HepG2 (cell line): ENCODE results near the gene PEAK3. TPM values are rescaled to one million over a fixed set of nuclear protein-coding genes. Genes with fewer than 3 reads are reported as not detected.

Experiments used
- ATAC-seq: fragments of 200-7000 bp; cut with Tn5 transposase; 3 replicates; pipeline ENCODE4 v1.9.1; 2020; ENCODE audit warnings: mild to moderate bottlenecking, moderate library complexity
- BruUV-seq: library from RNA; stranded (reverse); fragments of 400-500 nt; replicated peaks from 2 replicates; lab custom pipeline; 2021; lab: Mats Ljungman, UMichigan
- CTCF ChIA-PET: fragments of 300-600 bp; formaldehyde crosslinking; extraction: SDS; loops from one replicate; lab custom pipeline; 2021; ENCODE audit warnings: low total read pairs, inconsistent platforms, low intra/inter-chr PET ratio; lab: Yijun Ruan, JAX
- POLR2A ChIA-PET: fragments of 350-600 bp; sonication (Branson Sonifier 250); formaldehyde crosslinking; loops from one replicate; lab custom pipeline; 2020; ENCODE audit warnings: antibody characterized with exemption, inconsistent platforms; lab: Yijun Ruan, JAX
- DNase-seq: peaks from one replicate; pipeline ENCODE4 v3.0.0-alpha.2; 2015; ENCODE audit warnings: low spot score
- FAIRE-seq: peaks from 3 replicates; lab custom pipeline; 2011; peaks lifted over from hg19 to GRCh38; lab: Jason Lieb, UNC
- H2AFZ ChIP-seq: one replicate; pipeline ENCODE4 v1.6.1; 2011; ENCODE audit warnings: low read length, inconsistent platforms
- H3K27ac ChIP-seq: fragments of 300-600 bp; 3 replicates; pipeline ENCODE4 v1.8.0; 2011; ENCODE audit warnings: mixed run types, mild to moderate bottlenecking, mixed read lengths, low read length, inconsistent platforms; ENCODE audit not compliant: insufficient read depth; ENCODE audit errors: extremely low read length
- H3K27me3 ChIP-seq, 2 experiments: fragments of 200-600 bp in 1 of 2; 2 replicates in 1 of 2; 3 replicates in 1 of 2; pipeline versions ENCODE4 v1.6.0 to v1.8.0; 2011; ENCODE audit warnings: low read length in 2 of 2, mild to moderate bottlenecking in 2 of 2, moderate library complexity in 2 of 2, inconsistent platforms in 1 of 2; ENCODE audit not compliant: insufficient read depth in 2 of 2, control insufficient read depth in 1 of 2
- H3K36me3 ChIP-seq, 2 experiments: fragments of 200-600 bp in 1 of 2; replicated peaks in 1 of 2; 2 replicates in 1 of 2; 3 replicates in 1 of 2; pipeline versions ENCODE4 v1.5.1 to v1.8.0; 2011; ENCODE audit warnings: low read length in 2 of 2, inconsistent platforms in 1 of 2; ENCODE audit not compliant: insufficient read depth in 2 of 2, control insufficient read depth in 1 of 2
- H3K4me1 ChIP-seq: 2 replicates; pipeline ENCODE4 v1.5.1; 2012; ENCODE audit warnings: low read length, inconsistent platforms; ENCODE audit not compliant: insufficient read depth
- H3K4me2 ChIP-seq: 2 replicates; pipeline ENCODE4 v1.6.0; 2011; ENCODE audit warnings: low read depth, low read length, inconsistent platforms
- H3K4me3 ChIP-seq, 3 experiments: fragments of 200-600 bp in 1 of 3; sonication (generic), shearing (Covaris generic) in 1 of 3; replicated peaks in 1 of 3; 2 replicates each; pipeline ENCODE4 v1.5.1; 2011 to 2016; ENCODE audit warnings: low read length in 3 of 3, inconsistent platforms in 2 of 3, low read depth in 2 of 3, mild to moderate bottlenecking in 2 of 3, control low read depth in 1 of 3, mixed read lengths in 1 of 3; ENCODE audit not compliant: insufficient read depth in 1 of 3
- H3K79me2 ChIP-seq: one replicate; pipeline ENCODE4 v1.6.1; 2011; ENCODE audit warnings: low read length, inconsistent platforms; ENCODE audit not compliant: insufficient read depth
- H3K9ac ChIP-seq: 2 replicates; pipeline ENCODE4 v1.6.0; 2011; ENCODE audit warnings: mild to moderate bottlenecking, low read depth, low read length, inconsistent platforms; ENCODE audit not compliant: insufficient read depth
- H3K9me3 ChIP-seq: 2 replicates; pipeline ENCODE4 v1.5.1; 2012; ENCODE audit warnings: mild to moderate bottlenecking, low read length
- H4K20me1 ChIP-seq: 2 replicates; pipeline ENCODE4 v1.6.0; 2011; ENCODE audit warnings: inconsistent platforms, mild to moderate bottlenecking, low read length, moderate library complexity; ENCODE audit not compliant: insufficient read depth
- AGO2 ChIP-seq: fragments of 200-400 bp; formaldehyde crosslinking; optimal IDR thresholded peaks from 2 replicates; pipeline ENCODE3; 2017; ENCODE audit warnings: mild to moderate bottlenecking, low read depth, low read length, moderate library complexity
- BCLAF1 ChIP-seq: fragments of 450-650 bp; IDR thresholded peaks from 2 replicates; pipeline ENCODE4 v1.6.1; 2017; ENCODE audit warnings: mild to moderate bottlenecking
- BRD4 ChIP-seq: sonication (generic); formaldehyde crosslinking; IDR thresholded peaks from 2 replicates; pipeline ENCODE4 v1.4.0; 2020; ENCODE audit warnings: missing genetic modification reagents
- NR2F6 ChIP-seq, 2 experiments: IDR thresholded peaks; 2 replicates each; pipeline ENCODE4 v1.6.1; 2016; ENCODE audit warnings: antibody characterized with exemption in 1 of 2, mild to moderate bottlenecking in 1 of 2
- RCOR2 ChIP-seq: IDR thresholded peaks from 2 replicates; pipeline ENCODE4 v1.6.1; 2016; ENCODE audit warnings: missing biosample characterization, missing genetic modification reagents
- RNF219 ChIP-seq: sonication (generic); formaldehyde crosslinking; IDR thresholded peaks from 2 replicates; pipeline ENCODE4 v1.5.0; 2020; ENCODE audit warnings: mild to moderate bottlenecking, missing genetic modification reagents
- ZFP36L1 ChIP-seq: sonication (generic); formaldehyde crosslinking; IDR thresholded peaks from 2 replicates; pipeline ENCODE4 v1.8.0; 2022; ENCODE audit warnings: mild to moderate bottlenecking, missing genetic modification reagents, moderate library complexity
- ZFP41 ChIP-seq: sonication (generic); formaldehyde crosslinking; IDR thresholded peaks from 2 replicates; pipeline ENCODE4 v1.4.0; 2020; ENCODE audit warnings: mild to moderate bottlenecking, missing genetic modification reagents, borderline replicate concordance
- ZNF180 ChIP-seq: sonication (generic); formaldehyde crosslinking; IDR thresholded peaks from 2 replicates; pipeline ENCODE4 v1.4.0; 2020; ENCODE audit warnings: low read depth, missing genetic modification reagents, borderline replicate concordance
- ZNF790 ChIP-seq: sonication (generic); formaldehyde crosslinking; IDR thresholded peaks from 2 replicates; pipeline ENCODE4 v1.8.0; 2022; ENCODE audit warnings: missing genetic modification reagents, mild to moderate bottlenecking, borderline replicate concordance
- WGBS: methylation state at CpG from one replicate; pipeline ENCODE4 v1.1.6; 2017; ENCODE audit warnings: low lambda C conversion rate; 5-methylcytosine and 5-hydroxymethylcytosine counted together
- in situ Hi-C: cut with HindIII; loops from 2 replicates; pipeline ENCODE4 v1.10.0; 2017; ENCODE audit warnings: low pct_unique_long_range_greater_than_20kb; ENCODE audit not compliant: extremely low pct_ligation_motif_present
- intact Hi-C: fragments of 100-400 bp; cut with micrococcal nuclease; formaldehyde crosslinking; loops from one replicate; pipeline ENCODE4 v1.10.0; 2022; ENCODE audit not compliant: unreplicated experiment
- polyA plus RNA-seq, 8 experiments: library from polyadenylated mRNA; depleted of rRNA in 3 of 8; stranded (reverse) in 7 of 8; unstranded in 1 of 8; fragments of >200 nt; fragmentation: Illumina TruSeq in 4 of 8; extraction: Trizol in 4 of 8; gene quantifications; 2 replicates each; pipeline versions ENCODE4 v1.2.1 to v1.2.3, GENCODE V29; 2011 to 2016; ENCODE audit warnings: low read depth in 4 of 8, missing spikeins in 1 of 8, mixed read lengths in 1 of 8; ENCODE audit not compliant: insufficient read depth in 1 of 8
- total RNA-seq, 5 experiments: library from RNA; depleted of rRNA; stranded (reverse); fragments of >200 nt; fragmentation: Illumina TruSeq; extraction: Trizol; gene quantifications; 2 replicates each; pipeline ENCODE4 v1.2.3, GENCODE V29; 2016; ENCODE audit warnings: low read depth in 1 of 5
- TF ChIP-seq, protein P1 (sequence below): sonication (generic); formaldehyde crosslinking; IDR thresholded peaks from 2 replicates; pipeline ENCODE4 v1.5.0; 2020; ENCODE audit warnings: mild to moderate bottlenecking, missing genetic modification reagents, borderline replicate concordance

Gene PEAK3
- total and polyA plus RNA-seq, 2 of the 13 experiments (the other 11 are each of a cell fraction or from before 2014, with no cell fraction given), result not detected

DNA sequence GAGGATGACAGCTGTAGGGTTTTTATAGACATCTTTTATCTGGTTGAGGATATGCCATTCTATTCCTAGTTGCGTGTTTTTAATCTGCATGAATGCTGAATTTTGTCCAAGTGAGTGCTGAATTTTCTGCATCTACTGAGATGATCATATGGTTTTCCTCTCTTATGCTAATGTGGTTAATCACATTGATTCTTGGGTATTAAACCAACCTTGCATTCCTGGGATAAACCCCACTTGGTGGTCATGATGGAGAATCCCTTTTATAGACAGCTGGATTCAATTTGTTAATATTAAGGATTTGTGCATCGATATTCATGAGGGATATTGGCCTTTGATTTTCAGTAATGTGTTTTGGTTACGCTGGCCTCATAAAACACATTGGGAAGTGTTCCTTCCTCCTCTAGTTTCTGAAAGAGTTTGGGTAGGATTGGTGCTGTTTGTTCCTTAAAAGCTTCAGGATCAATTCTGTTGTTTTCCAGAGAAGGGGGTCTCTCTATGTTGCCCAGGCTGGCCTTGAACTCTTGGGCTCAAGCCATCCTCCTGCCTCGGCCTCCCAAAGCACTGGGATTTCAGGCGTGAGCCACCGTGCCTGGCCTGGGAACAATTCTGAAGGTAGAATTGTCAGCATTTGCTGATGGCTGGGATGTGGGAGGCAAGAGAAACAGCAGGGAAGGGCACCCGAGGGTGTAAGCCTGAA lies 33.3 kb upstream of the PEAK3 start (continued):
- 0 out of 2 replicates have a peak, but pooled peaks have one; percentile 12 for TF ChIP-seq ZNF790 (CRISPR knock-in tag)

- Histone ChIP-seq H3K79me2 (no peaks in the 10 kb centered on the region), H3K4me2 (no peak overlapping the region), H3K9ac (no peak overlapping the region), H2AFZ (no peak overlapping the region), H3K4me1 (peaks cover 37% of the 10 kb centered on the region), H3K9me3 (peaks cover 9% of the 10 kb centered on the region), H3K27ac (no peak overlapping the region), H3K27me3 (peaks cover 10 to 24% of the 10 kb centered on the region in 2 experiments), H3K36me3 (no peaks in the 10 kb centered on the region), H3K4me3 (no peak overlapping the region), H4K20me1 (no peaks in the 10 kb centered on the region)
- DNase-seq (no peak), ATAC-seq (no peak), FAIRE-seq (no peak)
- BruUV-seq, result no TSS peak
- ChIA-PET CTCF (interaction anchor here (0.8 kb wide), 1 partner anchor 78 kb away, joined by 3 read pairs; no protein-coding TSS in a partner anchor), POLR2A (no interaction called here)
- WGBS, result 56% methylated on average over 15 of the region's 28 CpGs
- intact Hi-C loops (loop anchor here (10.0 kb wide), 2 partner anchors 78 to 302 kb away; partner anchors contain the start of genes PLEKHJ1 and SF3A2), in situ Hi-C loops (loop anchor here (10.0 kb wide), 2 partner anchors 78 to 158 kb away; partner anchors contain the start of genes AP3D1, PLEKHJ1 and SF3A2)
- TF ChIP-seq RNF219 (no peak), AGO2 (no peak), ZFP41 (CRISPR knock-in tag) (no peak), ZNF180 (CRISPR knock-in tag) (no peak), RCOR2 (no peak), ZFP36L1 (CRISPR knock-in tag) (no peak), BRD4 (CRISPR knock-in tag) (no peak), BCLAF1 (no peak), NR2F6 (IDR thresholded peaks at IDR 0.05) (no peak), NR2F6 (CRISPR knock-in tag; IDR thresholded peaks at IDR 0.05) (no peak)
- TF ChIP-seq, protein P1, sequence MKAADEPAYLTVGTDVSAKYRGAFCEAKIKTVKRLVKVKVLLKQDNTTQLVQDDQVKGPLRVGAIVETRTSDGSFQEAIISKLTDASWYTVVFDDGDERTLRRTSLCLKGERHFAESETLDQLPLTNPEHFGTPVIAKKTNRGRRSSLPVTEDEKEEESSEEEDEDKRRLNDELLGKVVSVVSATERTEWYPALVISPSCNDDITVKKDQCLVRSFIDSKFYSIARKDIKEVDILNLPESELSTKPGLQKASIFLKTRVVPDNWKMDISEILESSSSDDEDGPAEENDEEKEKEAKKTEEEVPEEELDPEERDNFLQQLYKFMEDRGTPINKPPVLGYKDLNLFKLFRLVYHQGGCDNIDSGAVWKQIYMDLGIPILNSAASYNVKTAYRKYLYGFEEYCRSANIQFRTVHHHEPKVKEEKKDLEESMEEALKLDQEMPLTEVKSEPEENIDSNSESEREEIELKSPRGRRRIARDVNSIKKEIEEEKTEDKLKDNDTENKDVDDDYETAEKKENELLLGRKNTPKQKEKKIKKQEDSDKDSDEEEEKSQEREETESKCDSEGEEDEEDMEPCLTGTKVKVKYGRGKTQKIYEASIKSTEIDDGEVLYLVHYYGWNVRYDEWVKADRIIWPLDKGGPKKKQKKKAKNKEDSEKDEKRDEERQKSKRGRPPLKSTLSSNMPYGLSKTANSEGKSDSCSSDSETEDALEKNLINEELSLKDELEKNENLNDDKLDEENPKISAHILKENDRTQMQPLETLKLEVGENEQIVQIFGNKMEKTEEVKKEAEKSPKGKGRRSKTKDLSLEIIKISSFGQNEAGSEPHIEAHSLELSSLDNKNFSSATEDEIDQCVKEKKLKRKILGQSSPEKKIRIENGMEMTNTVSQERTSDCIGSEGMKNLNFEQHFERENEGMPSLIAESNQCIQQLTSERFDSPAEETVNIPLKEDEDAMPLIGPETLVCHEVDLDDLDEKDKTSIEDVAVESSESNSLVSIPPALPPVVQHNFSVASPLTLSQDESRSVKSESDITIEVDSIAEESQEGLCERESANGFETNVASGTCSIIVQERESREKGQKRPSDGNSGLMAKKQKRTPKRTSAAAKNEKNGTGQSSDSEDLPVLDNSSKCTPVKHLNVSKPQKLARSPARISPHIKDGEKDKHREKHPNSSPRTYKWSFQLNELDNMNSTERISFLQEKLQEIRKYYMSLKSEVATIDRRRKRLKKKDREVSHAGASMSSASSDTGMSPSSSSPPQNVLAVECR (CRISPR knock-in tag), result no peak
Measured at GRCh38 chr19:2312820-2313501, 31.0 kb upstream of the PEAK3 start.
